Testis (tissue), 2 donors: ENCODE measurements around the gene RGS13.

ENCODE experiments used
- CTCF ChIP-seq, 3 experiments: fragments of 450-650 bp in 2 of 3; fragments of 200-600 bp in 1 of 3; sonication (generic) in 1 of 3; IDR thresholded peaks; one replicate each; pipeline ENCODE4 v1.5.1; 2016 to 2019; ENCODE audit warnings: antibody characterized with exemption in 3 of 3, mild to moderate bottlenecking in 2 of 3, moderate library complexity in 1 of 3
- POLR2A ChIP-seq: fragments of 450-650 bp; IDR thresholded peaks from one replicate; pipeline ENCODE4 v1.6.1; 2017; ENCODE audit warnings: antibody characterized with exemption, mild to moderate bottlenecking, moderate library complexity

GRCh38 chr1:192698731-192699130 lies 62.8 kb downstream of the RGS13 start:
- TF ChIP-seq CTCF (IDR thresholded peaks at IDR 0.05) (no peak), POLR2A (no peak)
